HG03460 (cell line): Measurements from ENCODE around the gene GPR171.
A peak's percentile ranks its signal among the peaks of the same experiment; 100 is the strongest.

ENCODE experiments used
- ATAC-seq: cut with Tn5 transposase; IDR thresholded peaks from one replicate; pipeline ENCODE4 v1.9.1; 2021; ENCODE audit not compliant: unreplicated experiment

The GPR171 gene

DNA sequence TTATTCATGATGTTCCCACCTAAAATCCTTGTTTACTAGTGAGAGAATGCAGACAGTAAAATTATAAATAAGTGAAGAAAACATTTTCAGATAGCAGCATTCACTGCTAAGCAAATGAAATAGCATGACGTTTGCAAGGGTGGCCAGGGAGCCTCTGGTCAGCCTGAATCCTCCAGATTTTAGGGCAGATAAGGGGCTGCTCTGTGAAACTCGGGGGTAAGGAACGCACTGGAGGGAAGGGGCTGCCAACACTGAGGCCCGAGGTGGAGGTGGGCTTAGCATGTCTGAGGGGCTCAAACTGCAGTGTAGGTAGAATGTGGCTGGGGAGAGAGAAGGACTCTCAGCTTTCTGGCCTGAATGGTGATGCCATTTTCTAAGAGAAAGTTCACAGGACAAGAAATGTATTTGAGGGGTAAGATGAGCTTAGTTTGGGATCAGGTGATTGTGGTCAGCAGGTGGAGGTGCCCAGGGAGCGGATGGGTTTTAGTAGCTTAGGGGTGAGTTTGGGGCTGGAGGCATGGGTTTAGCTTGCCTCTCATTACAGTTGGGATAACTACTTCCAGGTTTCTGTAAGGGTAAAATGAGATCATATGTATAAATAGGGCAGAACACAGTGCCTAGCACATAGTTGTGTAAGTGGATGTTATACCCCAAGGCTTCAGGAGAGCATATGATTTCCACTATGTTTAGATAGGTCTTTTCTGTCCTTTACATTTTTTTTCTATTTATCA, 20.5 kb downstream of the GPR171 start:
- ATAC-seq: no peak

DNA sequence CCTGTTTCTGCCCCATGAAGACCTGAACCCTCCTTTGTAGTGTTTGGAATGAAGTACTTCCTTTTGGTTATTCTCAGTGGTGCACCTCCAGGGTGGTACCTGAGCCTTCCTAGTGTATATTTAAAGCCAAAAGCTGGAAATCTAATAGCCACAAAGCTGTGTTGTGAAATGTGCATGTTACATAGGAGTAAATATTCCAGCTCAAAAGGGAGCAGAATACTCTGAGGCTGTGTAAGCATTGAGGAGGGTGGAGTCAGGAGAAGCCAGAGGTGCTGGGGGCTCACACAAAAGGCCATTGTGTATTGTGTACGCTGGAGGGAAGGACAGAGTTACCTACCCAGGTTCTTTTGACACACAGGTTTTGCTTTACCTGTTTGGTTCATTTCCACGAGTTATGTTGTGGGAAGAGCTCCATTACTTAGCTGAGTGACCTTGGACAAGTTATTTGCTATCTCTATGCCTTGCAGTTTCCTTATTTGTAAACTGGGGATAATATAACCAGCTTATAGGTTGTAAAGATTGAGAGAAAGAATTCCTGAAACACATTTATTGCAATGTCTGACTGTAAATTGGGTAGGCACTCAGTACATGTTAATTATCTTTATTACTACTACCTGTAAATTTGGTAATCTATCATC, 24.7 kb downstream of the GPR171 start:
- no peak for ATAC-seq

DNA sequence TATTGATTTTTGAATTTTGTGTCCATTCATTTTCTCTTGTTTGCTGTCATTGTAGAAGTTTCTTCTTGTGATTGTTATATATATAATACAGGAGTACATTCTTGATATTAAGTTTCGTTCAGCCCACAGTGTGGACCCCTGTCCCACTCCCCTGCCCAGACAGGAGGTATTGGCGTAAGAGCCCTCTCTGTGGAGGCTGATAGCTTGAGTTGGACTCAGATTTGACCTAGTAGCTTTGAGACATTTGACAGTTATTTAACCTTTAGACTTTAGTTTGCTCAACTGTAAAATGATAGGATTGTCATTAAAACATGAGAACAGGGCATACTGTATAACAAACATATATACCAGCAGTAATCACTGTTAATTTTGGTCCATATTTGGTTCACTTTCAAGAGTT, 27.1 kb downstream of the GPR171 start:
- no peak for ATAC-seq

DNA sequence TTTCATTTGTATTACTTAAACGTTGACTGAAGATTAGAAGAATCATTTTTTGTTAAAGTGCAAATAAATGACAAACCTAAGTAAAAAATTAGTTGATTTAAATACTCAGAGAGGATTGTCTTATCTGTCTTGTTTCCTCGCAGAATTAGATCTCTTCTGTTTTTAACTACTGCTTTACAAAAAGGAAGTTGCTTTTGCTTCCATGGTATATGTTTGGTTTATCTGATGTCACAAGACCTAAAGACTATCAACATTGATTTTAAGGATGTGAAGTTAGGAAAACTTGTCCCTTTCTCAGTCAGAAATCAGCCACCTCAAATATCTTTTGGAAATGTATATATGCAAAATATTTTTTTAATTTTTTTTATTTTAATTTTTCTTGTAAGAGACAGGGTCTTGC, 28.7 kb downstream of the GPR171 start:
- no peak for ATAC-seq

- ATAC-seq: peak; percentile 69
Observed at GRCh38 chr3:151171145-151171757, 31.8 kb downstream of the GPR171 start.

DNA sequence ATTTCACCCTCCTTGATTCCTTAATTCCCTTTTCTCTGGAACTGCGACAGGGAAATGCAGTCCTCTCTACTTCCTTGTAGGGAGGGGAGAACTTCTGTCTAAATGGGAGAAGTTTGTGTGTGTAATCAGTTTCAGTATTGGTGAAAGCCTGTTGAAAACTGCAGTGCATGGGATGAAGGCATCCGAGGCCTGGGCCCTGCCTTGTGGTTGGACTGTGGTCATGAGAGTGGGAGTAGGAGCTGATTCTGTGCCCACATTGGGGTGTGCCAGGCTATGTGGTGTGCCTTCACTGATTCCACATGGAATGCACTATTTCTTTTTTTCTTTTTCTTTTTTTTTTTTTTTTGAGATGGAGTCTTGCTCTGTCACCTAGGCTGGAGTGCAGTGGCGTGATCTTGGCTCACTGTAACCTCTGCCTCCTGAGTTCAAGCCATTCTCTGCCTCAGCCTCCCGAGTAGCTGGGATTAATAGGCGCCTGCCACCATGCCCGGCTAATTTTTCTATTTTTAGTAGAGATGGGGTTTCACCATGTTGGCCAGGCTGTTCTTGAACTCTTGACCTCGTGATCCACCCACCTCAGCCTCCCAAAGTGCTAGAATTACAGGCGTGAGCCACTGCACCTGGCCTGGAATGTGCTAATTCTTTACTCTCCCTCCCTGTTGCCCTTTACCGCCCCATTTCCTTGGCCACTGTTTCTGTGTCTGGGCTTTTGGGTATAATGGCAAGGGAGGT, 32.9 kb downstream of the GPR171 start:
- ATAC-seq: peak; percentile 31

DNA sequence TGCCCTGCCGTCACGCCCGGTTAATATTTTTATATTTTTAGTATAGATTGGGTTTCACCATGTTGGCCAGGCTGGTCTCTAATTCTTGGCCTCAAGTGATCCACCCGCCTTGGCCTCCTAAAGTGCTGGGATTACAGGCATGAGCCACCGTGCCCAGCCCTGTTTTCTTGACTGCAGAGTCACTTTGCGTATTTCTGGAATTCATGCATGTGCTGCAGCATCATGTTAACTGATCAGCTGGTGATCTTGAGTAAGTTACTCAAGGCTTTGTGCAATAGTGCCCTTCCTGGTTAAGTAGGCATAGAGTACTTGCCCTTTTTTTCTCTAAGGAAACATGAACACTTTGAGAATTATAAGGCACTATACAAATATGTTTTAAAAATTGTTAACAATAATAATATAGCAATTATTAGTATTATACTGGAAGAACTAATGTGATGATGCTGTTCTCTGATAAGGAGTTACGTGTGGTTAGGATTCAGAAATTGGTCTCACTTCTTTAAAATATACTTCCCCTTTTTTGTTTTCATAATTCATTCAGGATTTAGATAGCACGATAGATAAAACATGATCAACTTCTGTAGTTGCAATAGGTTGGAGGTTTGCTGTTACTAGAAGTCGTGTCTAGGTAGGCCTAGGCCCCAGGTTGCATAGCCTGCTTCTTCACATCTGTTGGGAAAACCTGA, 33.6 kb downstream of the GPR171 start:
- ATAC-seq: peak; percentile 32

GRCh38 chr3:151168269-151169094, 34.5 kb downstream of the GPR171 start:
- ATAC-seq: peak; percentile 47

GRCh38 chr3:151166161-151166560, 36.9 kb downstream of the GPR171 start:
- no peak for ATAC-seq

GRCh38 chr3:151165226-151165625, 37.8 kb downstream of the GPR171 start:
- no peak for ATAC-seq

DNA sequence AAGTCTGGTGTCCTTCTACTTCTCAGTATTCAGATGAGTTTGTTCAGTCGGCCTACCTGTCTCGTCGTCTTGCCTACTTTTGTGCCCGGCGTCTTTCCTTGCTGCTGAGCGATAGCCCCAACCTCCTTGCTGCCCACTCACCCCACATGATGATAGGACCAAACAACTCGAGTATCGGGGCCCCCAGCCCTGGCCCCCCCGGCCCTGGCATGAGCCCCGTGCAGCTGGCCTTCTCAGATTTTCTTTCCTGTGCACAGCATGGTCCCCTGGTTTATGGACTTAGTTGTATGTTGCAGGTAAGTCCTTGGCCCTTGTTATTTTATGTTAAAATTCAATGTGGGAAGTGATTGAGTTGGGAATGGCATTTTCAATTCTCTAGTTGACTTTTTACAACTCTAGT, 43.2 kb downstream of the GPR171 start:
- no peak for ATAC-seq

- ATAC-seq: peak; percentile 71
Observed at GRCh38 chr3:151156618-151157216, 46.3 kb downstream of the GPR171 start.

DNA sequence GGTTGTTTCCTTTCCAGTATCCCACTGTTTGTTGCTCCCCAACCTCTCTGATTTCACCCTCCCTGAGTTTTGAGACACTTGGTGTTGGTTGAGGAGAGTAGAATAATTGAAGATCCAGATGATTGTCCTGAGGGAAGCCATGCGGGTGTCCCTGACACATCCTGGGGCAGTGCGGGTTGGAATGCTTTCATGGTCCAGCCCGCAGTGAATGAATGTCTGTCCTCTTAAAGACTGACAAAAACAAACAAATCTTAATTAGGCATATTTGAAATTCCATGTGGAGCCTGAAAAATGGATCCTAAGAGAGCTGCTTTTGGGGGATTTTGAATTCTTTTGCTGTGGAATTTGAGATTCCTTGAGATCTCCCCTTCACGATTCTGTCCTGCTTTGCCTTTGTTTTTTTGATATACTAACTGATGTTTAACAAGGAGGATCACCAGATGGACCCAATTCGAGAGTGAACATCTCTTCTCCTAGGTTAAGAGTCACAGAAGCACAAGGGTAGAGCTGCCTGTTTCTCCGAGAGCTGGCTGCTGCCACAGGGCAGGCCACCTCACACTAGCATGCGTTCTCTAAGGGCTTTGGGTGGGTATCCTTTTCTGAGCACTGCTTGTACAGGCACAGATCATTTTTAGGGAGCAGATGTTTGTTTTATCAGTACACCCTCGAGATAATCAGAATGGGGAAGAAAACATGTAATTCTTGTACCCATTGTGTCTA, 47.4 kb downstream of the GPR171 start:
- no peak for ATAC-seq

DNA sequence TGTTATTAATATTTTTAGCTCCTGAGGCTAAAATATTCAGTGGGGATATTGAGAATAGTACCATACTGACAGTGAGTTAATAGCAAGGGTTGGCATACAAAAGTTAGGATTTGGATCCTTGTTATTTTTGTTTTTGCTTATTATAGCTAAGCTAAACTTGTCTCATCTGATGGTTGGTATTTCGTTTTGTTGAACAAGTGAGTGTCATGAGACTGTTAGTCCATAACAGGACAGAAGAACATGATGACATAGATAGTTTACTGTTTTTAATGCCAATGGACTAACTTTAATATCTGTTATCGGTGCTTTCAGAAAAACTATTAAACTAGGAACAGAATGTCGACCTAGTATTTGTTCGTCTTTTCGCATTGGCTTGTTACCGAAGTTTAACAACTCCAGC, 48.5 kb downstream of the GPR171 start:
- ATAC-seq: no peak

DNA sequence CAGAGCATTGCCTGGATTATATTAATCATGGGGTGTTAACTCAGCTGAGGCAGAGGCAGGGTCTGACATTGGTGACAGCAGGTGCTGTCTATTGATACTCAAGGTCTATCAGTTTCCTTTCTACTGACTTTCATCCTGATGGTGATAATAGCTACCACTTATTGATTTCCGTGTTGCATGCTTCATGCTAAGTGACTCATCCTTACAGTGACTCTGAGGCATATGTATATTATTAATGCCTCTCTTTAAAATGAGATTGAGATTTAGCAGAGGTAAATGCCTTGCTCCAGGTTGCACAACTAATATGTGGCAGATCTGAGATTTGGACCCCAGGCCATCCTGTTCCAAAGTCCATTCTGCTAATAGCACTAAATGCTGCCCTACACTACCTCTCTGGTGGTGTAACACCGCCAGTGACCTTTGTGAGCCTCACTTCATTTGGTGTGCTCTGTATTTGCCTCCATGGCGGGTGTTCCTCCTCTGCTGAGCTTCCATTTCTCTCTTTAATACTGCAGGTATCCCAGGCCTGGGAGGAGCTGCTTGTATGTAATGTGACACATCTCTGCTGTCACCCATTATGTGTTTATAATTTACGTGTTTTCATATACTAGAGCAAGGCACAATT, 50.4 kb downstream of the GPR171 start:
- no peak for ATAC-seq
